ENCODE measurements around the gene IFI27L1. TPM values are rescaled to one million over a fixed set of nuclear protein-coding genes. Genes with fewer than 3 reads are reported as not detected.

The IFI27L1 gene
- total RNA-seq, 1 donor from 2014 or later, result 36.8 TPM

DNA sequence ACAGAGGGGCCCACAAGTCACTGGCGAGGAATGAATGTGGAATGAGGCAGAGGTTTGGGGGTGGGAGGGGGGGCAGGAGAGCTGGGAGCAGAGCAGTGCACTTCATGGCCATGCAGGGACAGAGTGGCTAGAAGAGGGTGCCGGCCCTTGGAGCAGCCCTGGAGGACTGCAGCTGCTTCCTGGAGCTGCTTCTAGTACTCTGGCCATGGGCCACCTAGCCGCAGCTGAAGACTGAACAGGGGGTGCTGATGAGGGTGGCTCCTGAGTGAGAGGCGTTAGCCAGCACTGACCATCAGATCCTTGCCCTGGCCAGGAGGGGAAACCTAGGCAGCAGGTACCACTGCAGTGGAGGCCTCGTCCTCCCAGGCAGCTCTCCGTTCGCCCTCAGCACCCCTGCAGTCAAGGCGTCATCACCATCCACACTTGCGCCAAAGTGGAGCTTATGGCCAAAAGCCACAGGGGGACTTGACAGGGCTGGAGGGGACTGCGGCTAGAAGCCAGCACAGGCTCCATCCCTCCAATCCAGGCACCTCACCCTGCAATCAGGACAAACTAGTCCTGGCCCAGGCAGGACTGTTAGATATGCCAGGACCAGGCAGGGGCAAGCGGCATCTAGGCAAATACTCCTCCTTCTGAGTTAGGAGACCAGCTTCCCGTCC is 38.5 kb upstream of the IFI27L1 start:
- DNase-seq (ENCODE audit: extremely low spot score, unreplicated experiment), result no peak
- Mint-ChIP-seq H3K27ac (no peak overlapping the region), H3K4me1 (ENCODE audit: unreplicated experiment) (no peaks in the 10 kb centered on the region), H3K36me3 (peaks cover 9% of the 10 kb centered on the region), H3K4me3 (no peak overlapping the region), H3K27me3 (no peaks in the 10 kb centered on the region), H3K9me3 (no peaks in the 10 kb centered on the region)
- TF ChIP-seq, protein P1, sequence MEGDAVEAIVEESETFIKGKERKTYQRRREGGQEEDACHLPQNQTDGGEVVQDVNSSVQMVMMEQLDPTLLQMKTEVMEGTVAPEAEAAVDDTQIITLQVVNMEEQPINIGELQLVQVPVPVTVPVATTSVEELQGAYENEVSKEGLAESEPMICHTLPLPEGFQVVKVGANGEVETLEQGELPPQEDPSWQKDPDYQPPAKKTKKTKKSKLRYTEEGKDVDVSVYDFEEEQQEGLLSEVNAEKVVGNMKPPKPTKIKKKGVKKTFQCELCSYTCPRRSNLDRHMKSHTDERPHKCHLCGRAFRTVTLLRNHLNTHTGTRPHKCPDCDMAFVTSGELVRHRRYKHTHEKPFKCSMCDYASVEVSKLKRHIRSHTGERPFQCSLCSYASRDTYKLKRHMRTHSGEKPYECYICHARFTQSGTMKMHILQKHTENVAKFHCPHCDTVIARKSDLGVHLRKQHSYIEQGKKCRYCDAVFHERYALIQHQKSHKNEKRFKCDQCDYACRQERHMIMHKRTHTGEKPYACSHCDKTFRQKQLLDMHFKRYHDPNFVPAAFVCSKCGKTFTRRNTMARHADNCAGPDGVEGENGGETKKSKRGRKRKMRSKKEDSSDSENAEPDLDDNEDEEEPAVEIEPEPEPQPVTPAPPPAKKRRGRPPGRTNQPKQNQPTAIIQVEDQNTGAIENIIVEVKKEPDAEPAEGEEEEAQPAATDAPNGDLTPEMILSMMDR (conservative IDR thresholded peaks at IDR 0.05), result no peak

DNA sequence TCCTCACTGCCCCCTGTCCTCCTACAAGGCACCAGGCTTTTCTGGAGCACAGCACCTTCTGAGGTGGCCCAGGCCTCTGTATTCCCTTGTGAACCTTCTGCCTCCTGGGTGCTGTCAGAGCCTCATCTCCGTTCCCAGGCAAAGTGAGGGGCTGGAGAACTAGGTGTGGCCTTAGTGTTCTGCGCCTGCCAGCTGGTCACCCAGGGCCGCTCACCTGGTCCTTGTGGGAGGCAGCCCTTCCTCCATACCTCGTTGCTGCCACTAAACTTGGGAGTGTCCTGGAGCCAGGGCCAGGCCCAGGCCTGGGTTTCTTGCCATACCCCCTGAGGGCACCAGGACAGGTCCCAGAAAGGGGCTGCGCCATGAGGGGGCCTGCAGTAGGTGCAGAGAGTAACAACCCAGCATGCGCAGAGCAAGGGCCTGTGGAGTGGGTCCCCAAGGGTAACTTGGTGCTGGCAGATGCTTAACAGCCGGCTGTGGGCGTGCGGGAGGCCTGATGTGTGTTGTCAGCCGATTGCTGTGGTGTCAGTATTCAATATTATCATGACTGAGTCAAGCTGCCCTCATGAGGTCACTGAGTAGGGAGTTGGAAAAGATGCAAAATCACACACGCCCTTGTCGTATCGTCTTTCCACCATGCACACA is 37.9 kb upstream of the IFI27L1 start:
- Mint-ChIP-seq H3K36me3 (peaks cover 14% of the 10 kb centered on the region), H3K27me3 (no peaks in the 10 kb centered on the region), H3K4me1 (ENCODE audit: unreplicated experiment) (peaks cover 5% of the 10 kb centered on the region), H3K27ac (no peak overlapping the region), H3K4me3 (no peak overlapping the region), H3K9me3 (no peaks in the 10 kb centered on the region)
- DNase-seq (ENCODE audit: extremely low spot score, unreplicated experiment), result no peak
- TF ChIP-seq, protein P1 (conservative IDR thresholded peaks at IDR 0.05), result no peak

DNA sequence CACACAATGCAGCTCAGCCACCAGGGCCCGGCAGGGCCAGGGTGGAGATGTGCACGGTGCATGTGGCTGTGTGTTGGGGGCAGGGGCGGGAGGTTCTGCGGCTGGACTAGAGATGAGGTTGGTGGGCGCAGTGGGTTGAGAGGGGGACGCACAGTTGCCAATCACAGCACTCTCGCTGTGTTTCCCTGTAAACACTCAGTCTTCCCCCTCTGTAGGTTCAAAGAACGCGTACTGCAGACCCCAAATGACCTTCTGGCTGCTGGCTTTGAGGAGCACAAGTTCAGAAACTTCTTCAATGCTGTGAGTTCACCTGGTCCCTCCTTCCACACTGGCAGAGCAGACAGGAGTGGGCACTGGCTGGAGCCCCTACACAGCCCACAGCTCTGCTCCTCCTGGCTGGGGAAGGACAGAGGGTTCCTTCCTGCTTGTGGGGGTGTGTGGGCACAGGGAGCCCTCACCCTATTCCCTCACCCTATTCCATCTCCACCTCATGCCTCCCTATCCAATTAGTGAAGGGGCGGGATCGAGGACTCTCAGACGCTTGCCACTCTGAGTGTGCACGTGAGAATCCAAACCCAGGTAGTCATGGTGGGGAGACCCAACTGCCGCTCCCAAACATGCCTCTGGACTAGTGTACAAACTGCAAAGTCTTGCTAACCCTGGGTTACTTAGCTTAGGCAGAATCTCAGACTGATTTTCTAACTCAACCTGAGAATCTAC is 37.2 kb upstream of the IFI27L1 start:
- H3K27me3 Mint-ChIP-seq, result no peaks in the 10 kb centered on the region
- peaks cover 9% of the 10 kb centered on the region for H3K4me1 Mint-ChIP-seq (ENCODE audit: unreplicated experiment)
- H3K9me3 Mint-ChIP-seq, result no peaks in the 10 kb centered on the region
- no peak for DNase-seq (ENCODE audit: extremely low spot score, unreplicated experiment)
- H3K27ac Mint-ChIP-seq, result no peak overlapping the region
- TF ChIP-seq, protein P1 (conservative IDR thresholded peaks at IDR 0.05), result no peak
- H3K4me3 Mint-ChIP-seq, result no peak overlapping the region
- peaks cover 14% of the 10 kb centered on the region for H3K36me3 Mint-ChIP-seq

DNA sequence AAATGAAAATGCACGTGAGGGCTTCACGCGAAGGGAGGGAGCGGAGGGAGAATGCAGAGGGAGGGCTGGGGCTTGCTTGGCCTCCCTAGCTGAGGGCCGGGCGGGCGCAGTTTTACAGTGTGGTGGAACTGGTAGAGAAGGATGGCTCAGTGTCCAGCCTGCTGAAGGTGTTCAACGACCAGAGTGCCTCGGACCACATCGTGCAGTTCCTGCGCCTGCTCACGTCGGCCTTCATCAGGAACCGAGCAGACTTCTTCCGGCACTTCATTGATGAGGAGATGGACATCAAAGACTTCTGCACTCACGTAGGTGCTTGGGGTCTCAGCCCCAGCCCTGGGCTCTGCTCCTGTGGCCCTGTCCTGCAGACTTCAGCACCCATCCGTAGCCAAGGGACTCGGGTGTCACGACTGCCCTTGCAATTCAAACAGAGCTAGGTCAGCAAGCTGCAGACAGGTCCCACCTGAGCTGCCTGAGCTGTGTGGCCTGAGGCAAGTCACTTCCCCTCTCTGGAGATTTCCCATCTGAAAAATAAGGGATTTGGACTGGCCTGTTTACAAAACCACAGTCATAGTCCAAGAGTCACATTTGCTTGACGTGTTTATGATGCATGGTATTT is 36.5 kb upstream of the IFI27L1 start:
- peaks cover 9% of the 10 kb centered on the region for H3K4me1 Mint-ChIP-seq (ENCODE audit: unreplicated experiment)
- no peaks in the 10 kb centered on the region for H3K9me3 Mint-ChIP-seq
- H3K36me3 Mint-ChIP-seq, result peaks cover 10% of the 10 kb centered on the region
- no peak for DNase-seq (ENCODE audit: extremely low spot score, unreplicated experiment)
- H3K27me3 Mint-ChIP-seq, result no peaks in the 10 kb centered on the region
- TF ChIP-seq, protein P1 (conservative IDR thresholded peaks at IDR 0.05), result no peak
- no peak overlapping the region for H3K27ac Mint-ChIP-seq
- H3K4me3 Mint-ChIP-seq, result no peak overlapping the region

DNA sequence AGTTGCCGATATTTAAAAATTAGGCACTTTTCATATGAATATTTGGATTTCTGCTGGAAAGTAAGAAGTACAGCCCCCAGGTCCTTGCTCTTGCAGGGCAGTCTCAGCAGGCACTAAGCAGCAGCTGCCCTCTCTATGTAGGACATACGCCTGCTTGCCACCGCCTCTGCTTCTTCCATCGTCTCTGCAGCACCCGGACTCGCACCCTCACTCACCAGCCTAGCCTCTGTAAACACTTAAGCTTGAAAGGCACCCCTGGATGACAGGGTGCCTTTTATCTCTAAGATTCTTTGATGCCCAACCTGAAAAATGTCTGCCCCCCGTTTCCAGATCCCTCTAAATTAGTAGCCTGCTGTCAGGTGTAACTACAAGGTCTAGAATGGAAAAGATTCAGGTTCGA is 36.0 kb upstream of the IFI27L1 start:
- Mint-ChIP-seq H3K36me3 (peaks cover 14% of the 10 kb centered on the region), H3K27me3 (no peaks in the 10 kb centered on the region), H3K9me3 (no peaks in the 10 kb centered on the region), H3K4me3 (no peak overlapping the region), H3K4me1 (ENCODE audit: unreplicated experiment) (peaks cover 11% of the 10 kb centered on the region), H3K27ac (no peak overlapping the region)
- DNase-seq (ENCODE audit: extremely low spot score, unreplicated experiment), result no peak
- TF ChIP-seq, protein P1 (conservative IDR thresholded peaks at IDR 0.05), result no peak

Measured in type B pancreatic cell (in vitro differentiated cells).